ENCODE measurements around the gene NCEH1.
A peak's percentile ranks its signal among the peaks of the same experiment; 100 is the strongest.

Gene NCEH1

DNA sequence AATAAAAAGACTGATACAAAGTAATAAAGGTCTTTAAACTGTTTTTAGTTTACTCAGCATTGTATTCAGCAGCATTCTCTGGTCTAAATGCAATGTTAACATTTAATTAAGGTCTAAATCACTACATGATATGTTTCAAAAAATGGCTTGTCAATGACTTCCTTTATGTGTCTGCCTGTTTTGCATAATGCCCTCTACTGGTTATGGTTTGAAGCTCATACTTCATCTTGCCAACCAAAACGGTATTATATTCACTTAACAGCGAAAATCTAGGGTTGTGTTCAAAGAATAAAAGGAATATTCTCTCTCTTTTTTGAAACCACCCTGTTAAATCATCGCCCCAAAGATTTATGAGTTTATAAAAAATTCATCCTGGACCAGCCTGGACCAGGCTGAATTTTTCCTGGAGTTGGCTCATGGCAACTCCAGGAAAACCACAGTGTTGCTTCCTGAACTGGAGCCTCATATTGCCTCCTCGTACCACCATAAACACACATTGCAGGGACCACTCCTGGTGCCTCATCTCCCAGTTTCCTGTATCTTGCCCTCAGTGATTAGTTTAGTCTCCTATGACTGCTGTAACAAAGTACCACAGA lies 6.7 kb upstream of the NCEH1 start:
- H3K36me3 ChIP-seq (ENCODE audit: low read depth), result no peaks in the 10 kb centered on the region
- no peak overlapping the region for H3K27ac ChIP-seq (ENCODE audit: poor library complexity, severe bottlenecking)
- H3K4me1 ChIP-seq (ENCODE audit: insufficient read depth, poor library complexity, severe bottlenecking), result no peaks in the 10 kb centered on the region
- H3K4me3 ChIP-seq (ENCODE audit: severe bottlenecking), result no peak overlapping the region
- no peaks in the 10 kb centered on the region for H3K27me3 ChIP-seq (ENCODE audit: insufficient read depth, poor library complexity, severe bottlenecking)
- ATAC-seq (ENCODE audit: low read depth), result no peak
- TF ChIP-seq, protein P1, sequence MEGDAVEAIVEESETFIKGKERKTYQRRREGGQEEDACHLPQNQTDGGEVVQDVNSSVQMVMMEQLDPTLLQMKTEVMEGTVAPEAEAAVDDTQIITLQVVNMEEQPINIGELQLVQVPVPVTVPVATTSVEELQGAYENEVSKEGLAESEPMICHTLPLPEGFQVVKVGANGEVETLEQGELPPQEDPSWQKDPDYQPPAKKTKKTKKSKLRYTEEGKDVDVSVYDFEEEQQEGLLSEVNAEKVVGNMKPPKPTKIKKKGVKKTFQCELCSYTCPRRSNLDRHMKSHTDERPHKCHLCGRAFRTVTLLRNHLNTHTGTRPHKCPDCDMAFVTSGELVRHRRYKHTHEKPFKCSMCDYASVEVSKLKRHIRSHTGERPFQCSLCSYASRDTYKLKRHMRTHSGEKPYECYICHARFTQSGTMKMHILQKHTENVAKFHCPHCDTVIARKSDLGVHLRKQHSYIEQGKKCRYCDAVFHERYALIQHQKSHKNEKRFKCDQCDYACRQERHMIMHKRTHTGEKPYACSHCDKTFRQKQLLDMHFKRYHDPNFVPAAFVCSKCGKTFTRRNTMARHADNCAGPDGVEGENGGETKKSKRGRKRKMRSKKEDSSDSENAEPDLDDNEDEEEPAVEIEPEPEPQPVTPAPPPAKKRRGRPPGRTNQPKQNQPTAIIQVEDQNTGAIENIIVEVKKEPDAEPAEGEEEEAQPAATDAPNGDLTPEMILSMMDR (IDR thresholded peaks at IDR 0.05; ENCODE audit: poor library complexity, severe bottlenecking), result peak; percentile 37
- DNase-seq (ENCODE audit: low spot score), result no peak
- no peaks in the 10 kb centered on the region for H3K9me3 ChIP-seq (ENCODE audit: severe bottlenecking)

- H3K9me3 ChIP-seq (ENCODE audit: severe bottlenecking), result no peaks in the 10 kb centered on the region
- H3K4me1 ChIP-seq (ENCODE audit: insufficient read depth, poor library complexity, severe bottlenecking), result peaks cover 6% of the 10 kb centered on the region
- ATAC-seq (ENCODE audit: low read depth) (no peak), DNase-seq (ENCODE audit: low spot score) (no peak)
- no peak overlapping the region for H3K4me3 ChIP-seq (ENCODE audit: severe bottlenecking)
- H3K27me3 ChIP-seq (ENCODE audit: insufficient read depth, poor library complexity, severe bottlenecking), result no peaks in the 10 kb centered on the region
- no peak overlapping the region for H3K27ac ChIP-seq (ENCODE audit: poor library complexity, severe bottlenecking)
- TF ChIP-seq, protein P1 (IDR thresholded peaks at IDR 0.05; ENCODE audit: poor library complexity, severe bottlenecking), result no peak
- H3K36me3 ChIP-seq (ENCODE audit: low read depth), result no peaks in the 10 kb centered on the region
Observed at GRCh38 chr3:172716476-172716875, 5.6 kb upstream of the NCEH1 start.

GRCh38 chr3:172713316-172713715 lies 2.4 kb upstream of the NCEH1 start:
- TF ChIP-seq, protein P1 (IDR thresholded peaks at IDR 0.05; ENCODE audit: poor library complexity, severe bottlenecking), result no peak
- Histone ChIP-seq H3K9me3 (ENCODE audit: severe bottlenecking) (no peaks in the 10 kb centered on the region), H3K4me1 (ENCODE audit: insufficient read depth, poor library complexity, severe bottlenecking) (peaks cover 21% of the 10 kb centered on the region), H3K27me3 (ENCODE audit: insufficient read depth, poor library complexity, severe bottlenecking) (no peaks in the 10 kb centered on the region), H3K4me3 (ENCODE audit: severe bottlenecking) (no peak overlapping the region), H3K27ac (ENCODE audit: poor library complexity, severe bottlenecking) (no peak overlapping the region), H3K36me3 (ENCODE audit: low read depth) (no peaks in the 10 kb centered on the region)
- DNase-seq (ENCODE audit: low spot score) (no peak), ATAC-seq (ENCODE audit: low read depth) (no peak)

- Histone ChIP-seq H3K4me1 (ENCODE audit: insufficient read depth, poor library complexity, severe bottlenecking) (peaks cover 26% of the 10 kb centered on the region), H3K27ac (ENCODE audit: poor library complexity, severe bottlenecking) (peak overlapping the region; percentile 77), H3K4me3 (ENCODE audit: severe bottlenecking) (peak overlapping the region; percentile 59), H3K9me3 (ENCODE audit: severe bottlenecking) (no peaks in the 10 kb centered on the region), H3K27me3 (ENCODE audit: insufficient read depth, poor library complexity, severe bottlenecking) (no peaks in the 10 kb centered on the region), H3K36me3 (ENCODE audit: low read depth) (no peaks in the 10 kb centered on the region)
- TF ChIP-seq, protein P1 (IDR thresholded peaks at IDR 0.05; ENCODE audit: poor library complexity, severe bottlenecking), result no peak
- ATAC-seq (ENCODE audit: low read depth) (peak; percentile 21), DNase-seq (ENCODE audit: low spot score) (no peak)
Observed at GRCh38 chr3:172711454-172711795, 558 bp upstream of the NCEH1 start.

GRCh38 chr3:172709774-172710663 lies 848 bp downstream of the NCEH1 start:
- no peaks in the 10 kb centered on the region for H3K36me3 ChIP-seq (ENCODE audit: low read depth)
- H3K27ac ChIP-seq (ENCODE audit: poor library complexity, severe bottlenecking), result peak overlapping the region; percentile 77
- peak; percentile 30 for ATAC-seq (ENCODE audit: low read depth)
- no peak for DNase-seq (ENCODE audit: low spot score)
- H3K27me3 ChIP-seq (ENCODE audit: insufficient read depth, poor library complexity, severe bottlenecking), result no peaks in the 10 kb centered on the region
- H3K4me1 ChIP-seq (ENCODE audit: insufficient read depth, poor library complexity, severe bottlenecking), result peaks cover 26% of the 10 kb centered on the region
- no peaks in the 10 kb centered on the region for H3K9me3 ChIP-seq (ENCODE audit: severe bottlenecking)
- TF ChIP-seq, protein P1 (IDR thresholded peaks at IDR 0.05; ENCODE audit: poor library complexity, severe bottlenecking), result no peak
- peak overlapping the region; percentile 59 for H3K4me3 ChIP-seq (ENCODE audit: severe bottlenecking)
